GM19043 (cell line): ENCODE measurements around the gene RRP8.

Experiments
- ATAC-seq: cut with Tn5 transposase; IDR thresholded peaks from one replicate; pipeline ENCODE4 v1.9.1; 2021; ENCODE audit warnings: low read depth; ENCODE audit not compliant: unreplicated experiment

The RRP8 gene

DNA sequence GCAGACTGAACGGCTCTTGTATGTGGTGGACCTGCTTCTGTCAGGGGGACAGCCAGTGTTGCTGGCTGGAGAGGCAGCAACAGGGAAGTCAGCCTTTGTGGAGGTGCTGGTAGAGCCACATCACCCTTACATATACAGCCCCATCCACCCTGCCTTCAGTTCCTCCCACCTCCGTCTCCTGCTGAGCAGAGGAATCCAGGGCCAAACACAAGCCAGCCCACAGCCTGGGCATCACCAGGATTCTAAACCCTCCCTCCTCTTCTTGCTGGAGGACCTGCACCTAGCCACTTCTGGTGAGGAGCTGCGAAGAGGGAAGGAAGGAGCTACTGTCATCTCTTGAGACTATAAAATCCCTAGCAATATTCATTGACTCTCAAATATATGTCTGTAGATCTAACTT, 54.8 kb downstream of the RRP8 start:
- no peak for ATAC-seq

DNA sequence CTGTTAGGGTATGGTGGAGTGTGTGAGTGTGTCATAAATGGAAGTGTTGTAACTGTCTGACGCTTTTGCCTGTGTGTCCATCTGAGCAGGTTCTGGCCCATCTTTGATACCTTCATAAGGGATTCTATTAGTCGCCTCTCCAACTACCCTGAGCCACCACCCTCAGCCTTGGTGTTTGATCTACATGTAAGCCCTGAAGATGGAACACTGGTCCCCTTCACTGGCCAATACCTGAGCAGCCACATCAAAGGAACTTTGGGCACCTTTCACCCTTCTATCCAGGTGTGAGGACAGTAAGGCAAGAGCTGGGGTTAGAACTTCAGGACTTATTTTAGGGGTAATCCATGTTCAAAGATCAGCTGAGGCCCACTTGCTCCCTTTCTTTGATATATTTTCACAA, 55.3 kb downstream of the RRP8 start:
- no peak for ATAC-seq

DNA sequence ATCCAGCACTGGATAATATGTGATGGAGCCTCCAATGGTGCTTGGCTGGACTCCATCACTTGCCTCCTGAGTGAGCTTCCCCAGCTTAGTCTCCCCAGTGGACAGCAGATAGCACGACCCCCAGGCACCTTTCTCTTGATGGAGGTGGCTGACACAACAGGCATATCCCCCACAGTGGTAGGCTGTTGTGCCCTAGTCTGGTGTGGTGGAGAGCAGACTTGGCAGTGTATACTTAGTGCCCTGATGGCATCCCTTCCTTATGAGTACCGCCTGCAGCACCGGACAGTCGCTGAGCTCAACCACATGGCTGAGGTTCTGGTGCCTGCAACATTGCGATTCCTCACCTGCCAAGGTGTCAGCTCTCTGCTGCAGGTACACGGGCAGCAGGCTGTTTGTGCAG, 56.2 kb downstream of the RRP8 start:
- no peak for ATAC-seq

DNA sequence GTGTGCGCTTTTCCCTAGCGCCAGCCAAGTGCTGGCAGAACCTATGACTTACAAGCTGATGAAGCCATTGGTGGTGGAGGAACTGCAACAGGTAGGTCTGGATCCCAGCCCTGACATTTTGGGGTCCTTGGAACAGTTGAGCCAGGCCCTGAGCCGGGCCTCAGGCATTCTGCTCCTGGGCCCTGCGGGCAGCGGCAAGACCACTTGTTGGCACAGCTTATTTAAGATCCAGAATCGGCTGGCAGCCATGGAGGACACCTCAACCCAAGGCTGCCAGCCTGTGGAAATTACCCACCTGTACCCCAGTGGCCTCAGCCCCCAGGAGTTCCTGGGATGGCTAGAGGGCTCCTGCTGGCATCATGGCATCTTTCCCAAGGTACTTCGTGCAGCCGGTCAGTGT, 56.7 kb downstream of the RRP8 start:
- ATAC-seq = no peak

DNA sequence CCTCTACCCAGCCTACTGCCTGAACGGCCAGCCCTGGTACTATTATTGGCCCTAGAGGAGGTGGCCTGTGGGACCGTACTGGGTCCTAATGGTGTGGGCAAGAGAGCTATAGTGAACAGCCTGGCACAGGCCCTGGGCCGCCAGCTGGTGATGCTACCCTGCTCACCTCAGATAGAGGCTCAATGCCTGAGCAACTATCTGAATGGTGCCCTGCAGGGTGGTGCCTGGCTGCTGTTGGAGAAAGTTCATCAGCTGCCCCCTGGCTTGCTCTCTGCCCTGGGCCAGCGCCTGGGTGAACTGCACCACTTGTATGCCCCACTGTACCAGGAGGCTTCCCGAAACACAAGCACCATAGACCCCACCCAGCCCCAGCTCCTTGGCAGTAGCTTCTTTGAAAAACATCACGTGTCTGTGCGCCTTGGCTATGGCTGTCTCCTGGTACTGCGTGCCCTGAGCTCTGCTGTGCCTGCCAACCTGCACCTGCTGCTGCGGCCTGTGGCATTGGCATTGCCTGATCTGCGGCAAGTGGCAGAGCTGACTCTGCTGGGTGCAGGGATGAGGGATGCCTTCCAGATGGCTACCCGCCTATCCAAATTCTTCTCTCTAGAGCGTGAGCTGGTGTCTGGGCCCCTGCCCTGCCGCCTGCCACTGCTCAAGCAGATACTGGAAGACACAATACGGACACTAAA, 57.4 kb downstream of the RRP8 start:
- ATAC-seq = no peak
